Thoracic aorta (tissue), 2 donors: ENCODE results near the gene RCL1. TPM values are rescaled to one million over a fixed set of nuclear protein-coding genes. Genes with fewer than 3 reads are reported as not detected.

Source experiments
- ATAC-seq: fragments of 150-250 bp; one replicate; pipeline ENCODE4 v1.8.0; 2017; ENCODE audit warnings: low read depth; ENCODE audit not compliant: insufficient number of reproducible peaks, low FRiP score
- DNase-seq: peaks from one replicate; pipeline ENCODE4 v3.0.0-alpha.2; 2020; ENCODE audit warnings: low spot score
- H3K27ac ChIP-seq, 2 donors: fragments of 200-600 bp; sonication (generic); 1 replicate in 1 of 2; 2 replicates in 1 of 2; pipeline ENCODE4 v1.5.1; 2016; ENCODE audit warnings: mild to moderate bottlenecking in 2 of 2, moderate library complexity in 2 of 2
- H3K27me3 ChIP-seq: fragments of 200-600 bp; sonication (generic); replicated peaks from 2 replicates; pipeline ENCODE4 v1.6.0; 2016; ENCODE audit warnings: mild to moderate bottlenecking; ENCODE audit not compliant: insufficient read depth
- H3K36me3 ChIP-seq: fragments of 200-600 bp; sonication (generic); one replicate; pipeline ENCODE4 v1.5.1; 2016
- H3K4me1 ChIP-seq, 2 donors: fragments of 200-600 bp; sonication (generic); 1 replicate in 1 of 2; 2 replicates in 1 of 2; pipeline versions ENCODE4 v1.5.1 to v1.6.0; 2016; ENCODE audit warnings: low read depth in 2 of 2, mild to moderate bottlenecking in 1 of 2; ENCODE audit not compliant: control insufficient read depth in 1 of 2
- H3K4me3 ChIP-seq: fragments of 200-600 bp; sonication (generic); 2 replicates; pipeline ENCODE4 v1.5.1; 2016; ENCODE audit warnings: mild to moderate bottlenecking
- H3K9me3 ChIP-seq: fragments of 200-600 bp; sonication (generic); 2 replicates; pipeline ENCODE4 v1.5.1; 2016
- total RNA-seq, 2 donors: library from RNA; depleted of rRNA; stranded (reverse); fragments of >200 nt; gene quantifications; one replicate each; pipeline versions ENCODE4 v1.1.0 to v1.2.3, GENCODE V29; 2016
- TF ChIP-seq, protein P1 (sequence below): fragments of 200-600 bp; sonication (generic); IDR thresholded peaks from one replicate; pipeline ENCODE4 v1.5.1; 2019; ENCODE audit warnings: antibody characterized with exemption

The RCL1 gene
- total RNA-seq, 2 donors from 2014 or later = 29.6 to 62.2 TPM

DNA sequence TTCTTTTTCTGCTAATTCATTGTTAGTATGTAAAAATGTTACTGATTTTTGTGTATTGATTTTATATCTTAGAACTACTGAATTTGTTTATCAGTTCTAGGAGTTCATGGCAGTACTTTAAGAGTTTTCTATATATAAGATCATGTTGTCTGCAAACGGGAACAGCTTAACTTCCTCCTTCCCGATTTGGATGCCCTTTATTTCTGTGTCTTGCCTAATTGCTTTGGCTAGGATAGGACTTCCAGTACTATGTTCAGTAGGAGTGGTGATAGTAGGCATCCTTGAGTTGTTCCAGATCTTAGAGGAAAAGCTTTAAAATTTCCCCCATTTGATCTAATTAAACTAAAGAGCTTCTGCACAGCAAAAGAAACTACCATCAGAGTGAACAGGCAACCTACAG lies 20.1 kb downstream of the RCL1 start:
- H3K27ac ChIP-seq = no peak overlapping the region
- H3K27me3 ChIP-seq = no peaks in the 10 kb centered on the region
- H3K36me3 ChIP-seq = no peaks in the 10 kb centered on the region
- ATAC-seq (no peak), DNase-seq (no peak)
- H3K9me3 ChIP-seq = peaks cover 4% of the 10 kb centered on the region
- TF ChIP-seq, protein P1, sequence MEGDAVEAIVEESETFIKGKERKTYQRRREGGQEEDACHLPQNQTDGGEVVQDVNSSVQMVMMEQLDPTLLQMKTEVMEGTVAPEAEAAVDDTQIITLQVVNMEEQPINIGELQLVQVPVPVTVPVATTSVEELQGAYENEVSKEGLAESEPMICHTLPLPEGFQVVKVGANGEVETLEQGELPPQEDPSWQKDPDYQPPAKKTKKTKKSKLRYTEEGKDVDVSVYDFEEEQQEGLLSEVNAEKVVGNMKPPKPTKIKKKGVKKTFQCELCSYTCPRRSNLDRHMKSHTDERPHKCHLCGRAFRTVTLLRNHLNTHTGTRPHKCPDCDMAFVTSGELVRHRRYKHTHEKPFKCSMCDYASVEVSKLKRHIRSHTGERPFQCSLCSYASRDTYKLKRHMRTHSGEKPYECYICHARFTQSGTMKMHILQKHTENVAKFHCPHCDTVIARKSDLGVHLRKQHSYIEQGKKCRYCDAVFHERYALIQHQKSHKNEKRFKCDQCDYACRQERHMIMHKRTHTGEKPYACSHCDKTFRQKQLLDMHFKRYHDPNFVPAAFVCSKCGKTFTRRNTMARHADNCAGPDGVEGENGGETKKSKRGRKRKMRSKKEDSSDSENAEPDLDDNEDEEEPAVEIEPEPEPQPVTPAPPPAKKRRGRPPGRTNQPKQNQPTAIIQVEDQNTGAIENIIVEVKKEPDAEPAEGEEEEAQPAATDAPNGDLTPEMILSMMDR = no peak
- H3K4me1 ChIP-seq = peaks cover 0 to 22% of the 10 kb centered on the region in 2 donors
- no peak overlapping the region for H3K4me3 ChIP-seq

DNA sequence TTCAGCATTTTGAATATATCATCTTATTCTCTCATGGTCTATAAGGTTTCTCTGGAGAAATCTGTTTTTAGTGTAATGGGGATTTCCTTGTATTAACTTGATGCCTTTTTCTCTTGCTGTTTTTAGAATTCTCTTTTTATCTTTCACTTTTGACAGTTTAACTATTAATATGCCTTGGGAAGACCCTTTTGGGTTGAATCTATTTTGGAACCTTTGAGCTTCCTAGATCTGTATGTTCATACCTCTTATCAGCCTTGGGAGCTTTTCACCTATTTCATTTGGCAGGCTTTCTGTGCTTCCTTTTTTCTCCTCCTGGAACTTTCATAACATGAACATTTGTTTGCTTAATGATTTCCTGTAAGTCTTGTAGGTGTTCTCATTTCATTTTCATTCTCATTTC lies 22.2 kb downstream of the RCL1 start:
- no peaks in the 10 kb centered on the region for H3K36me3 ChIP-seq
- DNase-seq = no peak
- H3K27me3 ChIP-seq = no peaks in the 10 kb centered on the region
- TF ChIP-seq, protein P1 = no peak
- peaks cover 0 to 20% of the 10 kb centered on the region in 2 donors for H3K4me1 ChIP-seq
- no peak overlapping the region for H3K27ac ChIP-seq
- no peak for ATAC-seq
- H3K9me3 ChIP-seq = peaks cover 4% of the 10 kb centered on the region
- no peak overlapping the region for H3K4me3 ChIP-seq

- Histone ChIP-seq H3K36me3 (no peaks in the 10 kb centered on the region), H3K9me3 (peaks cover 4% of the 10 kb centered on the region), H3K27me3 (no peaks in the 10 kb centered on the region), H3K4me3 (no peak overlapping the region), H3K27ac (no peak overlapping the region), H3K4me1 (peaks cover 0 to 16% of the 10 kb centered on the region in 2 donors)
- ATAC-seq (no peak), DNase-seq (no peak)
- TF ChIP-seq, protein P1 = no peak
Measured at GRCh38 chr9:4815381-4815956, 22.7 kb downstream of the RCL1 start.

GRCh38 chr9:4820168-4820567 lies 27.4 kb downstream of the RCL1 start:
- DNase-seq (no peak), ATAC-seq (no peak)
- peaks cover 3 to 24% of the 10 kb centered on the region in 2 donors for H3K4me1 ChIP-seq
- no peaks in the 10 kb centered on the region for H3K36me3 ChIP-seq
- H3K27me3 ChIP-seq = no peaks in the 10 kb centered on the region
- no peak overlapping the region for H3K4me3 ChIP-seq
- H3K9me3 ChIP-seq = no peaks in the 10 kb centered on the region
- H3K27ac ChIP-seq = no peak overlapping the region
- TF ChIP-seq, protein P1 = no peak

- no peak for DNase-seq
- TF ChIP-seq, protein P1 = no peak
- H3K27me3 ChIP-seq = no peaks in the 10 kb centered on the region
- no peaks in the 10 kb centered on the region for H3K9me3 ChIP-seq
- peaks cover 3 to 16% of the 10 kb centered on the region in 2 donors for H3K4me1 ChIP-seq
- ATAC-seq = no peak
- no peaks in the 10 kb centered on the region for H3K36me3 ChIP-seq
- H3K4me3 ChIP-seq = no peak overlapping the region
- H3K27ac ChIP-seq = no peak overlapping the region
Measured at GRCh38 chr9:4821133-4821532, 28.4 kb downstream of the RCL1 start.
